Measurements from ENCODE around the gene NOTCH4. TPM values are rescaled to one million over a fixed set of nuclear protein-coding genes. Genes with fewer than 3 reads are reported as not detected.

Gene NOTCH4

Small RNA genes within 50 kb of the gene (small RNA-seq; reads per million reads assigned to genes)
- not detected for gene AL662884.1 (ENCODE audit: low read depth)
- not detected for gene MIR6833 (ENCODE audit: low read depth)

Data from mesenchymal stem cell (in vitro differentiated cells and primary cell).